Neutrophil (primary cell): ENCODE measurements around the gene PRPF6.
"Not testable (repeated sequence)": the region's sequence is repeated elsewhere in the genome, so short reads cannot be mapped to it uniquely, and the experiment has no call there.

Experiments used
- H3K27ac ChIP-seq: fragments of 200-600 bp; sonication (generic); 2 replicates; pipeline ENCODE4 v1.5.1; 2016; ENCODE audit warnings: mild to moderate bottlenecking, moderate library complexity
- H3K27me3 ChIP-seq: fragments of 200-600 bp; sonication (generic); 2 replicates; pipeline ENCODE4 v1.6.0; 2016; ENCODE audit warnings: mild to moderate bottlenecking
- H3K36me3 ChIP-seq: fragments of 200-600 bp; sonication (generic); 2 replicates; pipeline ENCODE4 v1.5.1; 2017
- H3K4me1 ChIP-seq, 2 experiments: fragments of 200-600 bp in 1 of 2; sonication (generic) in 1 of 2; 1 replicate in 1 of 2; 2 replicates in 1 of 2; pipeline versions ENCODE4 v1.5.1 to v1.6.1; 2013 to 2016; ENCODE audit warnings: low read depth in 1 of 2, low read length in 1 of 2, mild to moderate bottlenecking in 1 of 2, moderate library complexity in 1 of 2; ENCODE audit not compliant: control insufficient read depth in 1 of 2, insufficient read depth in 1 of 2
- H3K4me3 ChIP-seq, 2 experiments: fragments of 200-600 bp in 1 of 2; sonication (generic) in 1 of 2; 1 replicate in 1 of 2; 2 replicates in 1 of 2; pipeline ENCODE4 v1.5.1; 2013 to 2016; ENCODE audit warnings: low read depth in 1 of 2, low read length in 1 of 2, mild to moderate bottlenecking in 1 of 2, moderate library complexity in 1 of 2
- H3K9me3 ChIP-seq: fragments of 200-600 bp; sonication (generic); 2 replicates; pipeline ENCODE4 v1.5.1; 2016
- CTCF ChIP-seq: fragments of 200-600 bp; sonication (generic); IDR thresholded peaks from 2 replicates; pipeline ENCODE4 v1.5.1; 2016; ENCODE audit warnings: antibody characterized with exemption

The PRPF6 gene

GRCh38 chr20:63958471-63958870, 22.5 kb upstream of the PRPF6 start:
- peaks cover 7% of the 10 kb centered on the region for H3K27me3 ChIP-seq
- H3K4me1 ChIP-seq, result peaks cover 36 to 39% of the 10 kb centered on the region in 2 experiments
- H3K36me3 ChIP-seq, result peaks cover 10% of the 10 kb centered on the region
- H3K4me3 ChIP-seq, result no peak overlapping the region
- TF ChIP-seq CTCF, result no peak
- H3K27ac ChIP-seq, result no peak overlapping the region
- no peaks in the 10 kb centered on the region for H3K9me3 ChIP-seq

DNA sequence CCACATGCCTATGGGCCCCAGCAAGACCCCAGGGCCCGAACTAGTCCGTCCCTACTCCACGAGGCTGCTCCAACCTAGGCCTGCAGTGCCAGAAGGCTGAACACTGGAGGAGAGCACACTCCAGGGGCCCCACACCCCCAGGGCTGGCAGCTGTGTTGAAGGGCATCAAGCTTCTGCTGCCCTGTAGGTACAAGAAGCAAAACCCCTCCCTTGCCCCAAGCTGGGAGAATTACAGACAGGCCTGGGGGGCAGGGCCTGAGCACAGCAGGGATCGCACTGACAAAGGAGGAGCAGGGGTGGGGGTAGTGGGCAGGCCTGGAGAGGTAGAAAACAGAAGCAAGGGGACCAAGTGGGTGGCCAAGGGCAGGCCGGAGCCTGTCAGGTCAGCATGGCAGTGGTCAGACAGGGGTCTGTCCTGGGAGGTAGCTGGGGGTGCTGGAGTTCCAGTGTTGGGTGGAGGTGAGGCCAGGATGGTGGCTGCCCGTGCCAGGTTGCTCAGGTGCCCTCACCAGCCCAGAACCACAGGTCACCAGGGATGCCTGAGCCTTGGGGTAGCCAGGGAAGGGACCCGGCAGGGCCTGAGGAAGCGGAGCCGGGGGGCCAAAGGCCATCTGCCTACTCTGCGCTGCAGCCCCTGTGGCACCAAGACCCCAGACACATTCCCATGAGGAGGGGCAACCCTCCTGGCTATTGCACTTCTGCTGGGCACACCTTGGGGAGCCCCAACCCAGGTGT, 21.8 kb upstream of the PRPF6 start:
- no peak overlapping the region for H3K27ac ChIP-seq
- no peak overlapping the region for H3K4me3 ChIP-seq
- no peaks in the 10 kb centered on the region for H3K9me3 ChIP-seq
- peaks cover 14% of the 10 kb centered on the region for H3K36me3 ChIP-seq
- H3K4me1 ChIP-seq, result peaks cover 30 to 32% of the 10 kb centered on the region in 2 experiments
- TF ChIP-seq CTCF, result no peak
- H3K27me3 ChIP-seq, result peaks cover 7% of the 10 kb centered on the region

DNA sequence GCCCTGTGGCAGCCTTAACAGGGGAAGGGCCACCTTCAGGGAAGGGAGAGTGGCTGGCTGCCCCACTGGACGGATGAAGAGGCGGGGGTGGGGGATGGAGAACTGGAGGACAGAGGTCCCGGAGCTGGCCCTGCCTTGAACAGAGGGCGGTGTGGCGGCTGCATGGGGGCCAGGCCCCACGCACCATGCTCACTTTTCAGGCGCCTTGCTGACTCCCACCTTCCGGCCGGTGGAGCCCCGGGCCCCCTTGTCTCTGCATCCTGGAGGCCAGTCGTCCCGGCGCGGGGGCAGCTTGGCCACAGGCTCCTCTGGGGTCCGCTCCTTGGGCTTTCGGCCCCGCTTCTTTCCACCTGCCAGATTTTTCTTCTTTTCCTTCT, 21.2 kb upstream of the PRPF6 start:
- Histone ChIP-seq H3K4me3 (no peak overlapping the region), H3K4me1 (peaks cover 25 to 27% of the 10 kb centered on the region in 2 experiments), H3K27me3 (peaks cover 7% of the 10 kb centered on the region), H3K27ac (no peak overlapping the region), H3K9me3 (no peaks in the 10 kb centered on the region), H3K36me3 (peaks cover 14% of the 10 kb centered on the region)
- TF ChIP-seq CTCF, result no peak

- H3K9me3 ChIP-seq, H3K27ac ChIP-seq, H3K27me3 ChIP-seq, H3K4me3 ChIP-seq: not testable (repeated sequence)
- Histone ChIP-seq H3K4me1 (peaks cover 12 to 14% of the 10 kb centered on the region in 2 experiments), H3K36me3 (peaks cover 14% of the 10 kb centered on the region)
These were observed 20.0 kb upstream of the PRPF6 start for GRCh38 chr20:63960654-63961621.

GRCh38 chr20:63961664-63962425, 19.1 kb upstream of the PRPF6 start:
- Histone ChIP-seq H3K27ac (no peak overlapping the region), H3K27me3 (peaks cover 7% of the 10 kb centered on the region), H3K36me3 (peaks cover 14% of the 10 kb centered on the region), H3K4me3 (no peak overlapping the region), H3K4me1 (peaks cover 5 to 7% of the 10 kb centered on the region in 2 experiments), H3K9me3 (no peaks in the 10 kb centered on the region)
- TF ChIP-seq CTCF, result no peak
